GM10266 (cell line): ENCODE results near the gene TNFRSF1A.

Experiments used
- DNase-seq: peaks from one replicate; pipeline ENCODE4 v3.0.0; 2012; ENCODE audit errors: extremely low spot score
- TF ChIP-seq, protein P1 (sequence below): IDR thresholded peaks from 2 replicates; pipeline ENCODE4 v1.5.1; 2012; ENCODE audit warnings: mild to moderate bottlenecking, low read depth; ENCODE audit not compliant: control insufficient read depth, insufficient read depth; ENCODE audit errors: missing control alignments

Gene TNFRSF1A

DNA sequence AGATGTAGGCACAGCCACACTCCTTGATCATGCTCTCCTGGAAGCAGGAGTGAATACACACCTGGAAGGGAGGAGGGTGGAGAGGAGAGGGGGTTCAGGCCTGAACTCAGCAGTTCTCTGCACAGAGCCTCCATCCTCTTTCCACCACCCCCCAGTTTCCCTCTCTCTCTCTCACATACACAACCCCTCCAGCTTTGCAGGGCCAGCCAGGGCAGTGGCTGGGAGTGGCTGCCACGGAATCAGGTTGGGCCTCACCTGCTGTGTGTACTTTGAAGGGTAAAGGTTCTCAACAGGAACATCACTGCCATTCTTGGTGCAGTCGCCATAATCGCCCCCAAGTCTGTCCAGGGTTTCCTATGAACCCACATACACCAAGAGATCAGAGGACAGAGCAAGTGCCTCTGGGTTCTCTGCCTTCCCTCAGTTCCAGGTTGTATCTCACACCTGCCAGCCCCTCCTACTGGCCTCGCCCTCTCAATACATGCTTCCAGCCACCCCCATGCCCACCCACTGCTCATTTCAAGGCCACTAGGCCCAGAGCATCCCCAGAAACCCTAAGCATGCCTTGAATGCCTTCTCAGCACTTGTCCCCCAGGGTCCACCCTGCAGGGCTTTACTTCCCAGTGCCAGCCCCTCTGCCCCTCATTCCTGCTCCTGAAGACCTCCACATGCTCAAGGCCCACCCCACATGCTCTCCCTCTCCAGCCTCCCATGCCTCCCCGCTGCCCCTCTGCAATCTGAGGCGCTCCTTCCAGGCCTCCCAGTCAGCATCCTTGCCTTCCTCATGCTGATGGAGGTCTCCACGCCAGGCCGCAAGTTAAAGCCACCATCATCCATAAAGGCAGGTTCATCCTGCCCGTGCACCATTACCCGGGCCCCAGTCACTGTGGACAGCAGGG lies 12.9 kb upstream of the TNFRSF1A start:
- TF ChIP-seq, protein P1, sequence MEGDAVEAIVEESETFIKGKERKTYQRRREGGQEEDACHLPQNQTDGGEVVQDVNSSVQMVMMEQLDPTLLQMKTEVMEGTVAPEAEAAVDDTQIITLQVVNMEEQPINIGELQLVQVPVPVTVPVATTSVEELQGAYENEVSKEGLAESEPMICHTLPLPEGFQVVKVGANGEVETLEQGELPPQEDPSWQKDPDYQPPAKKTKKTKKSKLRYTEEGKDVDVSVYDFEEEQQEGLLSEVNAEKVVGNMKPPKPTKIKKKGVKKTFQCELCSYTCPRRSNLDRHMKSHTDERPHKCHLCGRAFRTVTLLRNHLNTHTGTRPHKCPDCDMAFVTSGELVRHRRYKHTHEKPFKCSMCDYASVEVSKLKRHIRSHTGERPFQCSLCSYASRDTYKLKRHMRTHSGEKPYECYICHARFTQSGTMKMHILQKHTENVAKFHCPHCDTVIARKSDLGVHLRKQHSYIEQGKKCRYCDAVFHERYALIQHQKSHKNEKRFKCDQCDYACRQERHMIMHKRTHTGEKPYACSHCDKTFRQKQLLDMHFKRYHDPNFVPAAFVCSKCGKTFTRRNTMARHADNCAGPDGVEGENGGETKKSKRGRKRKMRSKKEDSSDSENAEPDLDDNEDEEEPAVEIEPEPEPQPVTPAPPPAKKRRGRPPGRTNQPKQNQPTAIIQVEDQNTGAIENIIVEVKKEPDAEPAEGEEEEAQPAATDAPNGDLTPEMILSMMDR, result no peak
- DNase-seq, result no peak

DNA sequence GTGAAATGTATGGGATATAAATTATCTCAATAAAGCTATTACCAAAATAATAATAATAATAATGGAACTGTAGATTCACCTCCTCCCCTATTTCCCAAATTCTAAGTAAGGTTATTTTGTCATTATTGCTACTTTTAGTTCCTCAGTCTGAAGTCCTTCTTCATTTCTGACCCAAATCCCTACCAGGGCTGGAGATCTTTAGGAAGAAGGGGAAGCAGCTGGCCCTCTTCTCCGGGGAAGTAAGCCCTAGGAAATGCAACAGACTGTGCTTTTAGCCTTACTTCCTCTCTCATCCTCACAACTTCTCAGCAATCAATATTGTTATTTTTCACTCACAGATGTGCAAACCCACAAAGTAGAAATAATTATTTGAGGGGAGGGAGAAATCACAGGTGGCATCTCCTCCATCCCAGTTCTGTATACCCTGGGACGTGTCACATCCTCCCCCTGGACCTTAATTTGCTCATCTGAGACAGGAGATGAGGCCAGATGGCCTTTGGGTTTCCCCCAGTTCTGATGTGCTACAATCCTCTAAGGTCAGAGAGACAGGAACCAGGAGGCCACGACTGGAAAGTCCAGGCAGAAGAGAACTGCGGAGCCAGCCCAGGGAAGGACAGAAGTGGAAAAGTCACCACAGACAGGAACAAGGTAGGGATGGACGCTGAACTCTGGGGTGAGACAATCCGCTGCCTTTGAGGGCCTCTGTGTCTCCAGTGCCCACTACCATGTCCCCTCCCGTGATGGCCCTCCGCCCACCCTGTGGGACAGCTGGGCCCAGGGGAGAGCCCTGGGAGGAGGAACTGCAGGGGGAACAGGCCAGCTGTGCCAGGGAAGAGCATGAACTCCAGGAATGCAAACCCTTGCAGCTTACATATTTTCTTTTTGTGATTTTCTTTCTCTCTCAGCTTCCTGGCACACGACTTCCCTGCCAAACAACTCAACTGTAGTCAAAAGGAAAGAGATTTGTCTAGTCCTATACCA lies 10.6 kb upstream of the TNFRSF1A start:
- no peak for DNase-seq

GRCh38 chr12:6351622-6352021 lies 9.7 kb upstream of the TNFRSF1A start:
- TF ChIP-seq, protein P1, result no peak
- no peak for DNase-seq

More for the DNA sequence above, 10.6 kb upstream of the TNFRSF1A start:
- TF ChIP-seq, protein P1, result no peak

- TF ChIP-seq, protein P1, result no peak
- DNase-seq, result no peak
Measured at GRCh38 chr12:6347367-6348338, 5.8 kb upstream of the TNFRSF1A start.

DNA sequence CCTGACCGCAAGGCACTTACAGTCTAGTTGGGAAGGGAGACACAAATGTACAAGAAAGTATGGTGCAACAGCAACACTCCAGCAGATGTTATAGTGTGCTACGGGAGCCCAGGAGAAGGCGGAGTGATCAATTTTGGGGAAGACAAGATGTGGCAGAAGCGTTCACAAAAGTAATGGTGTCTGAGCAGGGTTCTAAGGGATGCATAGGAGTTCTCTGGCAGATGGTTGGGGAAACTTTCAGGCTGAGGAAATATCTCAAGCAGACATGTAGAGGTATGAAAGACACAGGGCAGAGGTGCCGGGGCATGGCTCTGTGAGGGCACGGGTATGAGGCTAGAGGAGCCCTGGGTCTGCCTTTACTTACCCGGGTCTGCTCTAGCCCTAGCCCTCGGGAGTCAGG lies 5.1 kb upstream of the TNFRSF1A start:
- TF ChIP-seq, protein P1, result no peak
- DNase-seq, result no peak

GRCh38 chr12:6346235-6346832 lies 4.5 kb upstream of the TNFRSF1A start:
- TF ChIP-seq, protein P1, result no peak
- DNase-seq, result no peak
